ENCODE measurements around the gene PLCB3. TPM values are rescaled to one million over a fixed set of nuclear protein-coding genes. Genes with fewer than 3 reads are reported as not detected.

Gene PLCB3
- total and polyA plus RNA-seq, 2 of the 13 experiments (the other 11 are each of a cell fraction or from before 2014, with no cell fraction given), result 7.5 to 13.8 TPM

- TF ChIP-seq E2F2 (CRISPR knock-in tag; IDR thresholded peaks at IDR 0.05; ENCODE audit: borderline replicate concordance) (no peak), ZNF280D (CRISPR knock-in tag; IDR thresholded peaks at IDR 0.05) (no peak; the same call in none of the 2 replicates), ZNF687 (CRISPR knock-in tag; IDR thresholded peaks at IDR 0.05) (peak; percentile 73)
- TF ChIP-seq, protein P1, sequence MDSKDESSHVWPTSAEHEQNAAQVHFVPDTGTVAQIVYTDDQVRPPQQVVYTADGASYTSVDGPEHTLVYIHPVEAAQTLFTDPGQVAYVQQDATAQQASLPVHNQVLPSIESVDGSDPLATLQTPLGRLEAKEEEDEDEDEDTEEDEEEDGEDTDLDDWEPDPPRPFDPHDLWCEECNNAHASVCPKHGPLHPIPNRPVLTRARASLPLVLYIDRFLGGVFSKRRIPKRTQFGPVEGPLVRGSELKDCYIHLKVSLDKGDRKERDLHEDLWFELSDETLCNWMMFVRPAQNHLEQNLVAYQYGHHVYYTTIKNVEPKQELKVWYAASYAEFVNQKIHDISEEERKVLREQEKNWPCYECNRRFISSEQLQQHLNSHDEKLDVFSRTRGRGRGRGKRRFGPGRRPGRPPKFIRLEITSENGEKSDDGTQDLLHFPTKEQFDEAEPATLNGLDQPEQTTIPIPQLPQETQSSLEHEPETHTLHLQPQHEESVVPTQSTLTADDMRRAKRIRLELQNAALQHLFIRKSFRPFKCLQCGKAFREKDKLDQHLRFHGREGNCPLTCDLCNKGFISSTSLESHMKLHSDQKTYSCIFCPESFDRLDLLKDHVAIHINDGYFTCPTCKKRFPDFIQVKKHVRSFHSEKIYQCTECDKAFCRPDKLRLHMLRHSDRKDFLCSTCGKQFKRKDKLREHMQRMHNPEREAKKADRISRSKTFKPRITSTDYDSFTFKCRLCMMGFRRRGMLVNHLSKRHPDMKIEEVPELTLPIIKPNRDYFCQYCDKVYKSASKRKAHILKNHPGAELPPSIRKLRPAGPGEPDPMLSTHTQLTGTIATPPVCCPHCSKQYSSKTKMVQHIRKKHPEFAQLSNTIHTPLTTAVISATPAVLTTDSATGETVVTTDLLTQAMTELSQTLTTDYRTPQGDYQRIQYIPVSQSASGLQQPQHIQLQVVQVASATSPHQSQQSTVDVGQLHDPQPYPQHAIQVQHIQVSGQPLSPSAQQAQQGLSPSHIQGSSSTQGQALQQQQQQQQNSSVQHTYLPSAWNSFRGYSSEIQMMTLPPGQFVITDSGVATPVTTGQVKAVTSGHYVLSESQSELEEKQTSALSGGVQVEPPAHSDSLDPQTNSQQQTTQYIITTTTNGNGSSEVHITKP (CRISPR knock-in tag; IDR thresholded peaks at IDR 0.05; ENCODE audit: low read depth), result 0 out of 2 replicates have a peak, but pooled peaks have one; percentile 46
- TF ChIP-seq, protein P2, sequence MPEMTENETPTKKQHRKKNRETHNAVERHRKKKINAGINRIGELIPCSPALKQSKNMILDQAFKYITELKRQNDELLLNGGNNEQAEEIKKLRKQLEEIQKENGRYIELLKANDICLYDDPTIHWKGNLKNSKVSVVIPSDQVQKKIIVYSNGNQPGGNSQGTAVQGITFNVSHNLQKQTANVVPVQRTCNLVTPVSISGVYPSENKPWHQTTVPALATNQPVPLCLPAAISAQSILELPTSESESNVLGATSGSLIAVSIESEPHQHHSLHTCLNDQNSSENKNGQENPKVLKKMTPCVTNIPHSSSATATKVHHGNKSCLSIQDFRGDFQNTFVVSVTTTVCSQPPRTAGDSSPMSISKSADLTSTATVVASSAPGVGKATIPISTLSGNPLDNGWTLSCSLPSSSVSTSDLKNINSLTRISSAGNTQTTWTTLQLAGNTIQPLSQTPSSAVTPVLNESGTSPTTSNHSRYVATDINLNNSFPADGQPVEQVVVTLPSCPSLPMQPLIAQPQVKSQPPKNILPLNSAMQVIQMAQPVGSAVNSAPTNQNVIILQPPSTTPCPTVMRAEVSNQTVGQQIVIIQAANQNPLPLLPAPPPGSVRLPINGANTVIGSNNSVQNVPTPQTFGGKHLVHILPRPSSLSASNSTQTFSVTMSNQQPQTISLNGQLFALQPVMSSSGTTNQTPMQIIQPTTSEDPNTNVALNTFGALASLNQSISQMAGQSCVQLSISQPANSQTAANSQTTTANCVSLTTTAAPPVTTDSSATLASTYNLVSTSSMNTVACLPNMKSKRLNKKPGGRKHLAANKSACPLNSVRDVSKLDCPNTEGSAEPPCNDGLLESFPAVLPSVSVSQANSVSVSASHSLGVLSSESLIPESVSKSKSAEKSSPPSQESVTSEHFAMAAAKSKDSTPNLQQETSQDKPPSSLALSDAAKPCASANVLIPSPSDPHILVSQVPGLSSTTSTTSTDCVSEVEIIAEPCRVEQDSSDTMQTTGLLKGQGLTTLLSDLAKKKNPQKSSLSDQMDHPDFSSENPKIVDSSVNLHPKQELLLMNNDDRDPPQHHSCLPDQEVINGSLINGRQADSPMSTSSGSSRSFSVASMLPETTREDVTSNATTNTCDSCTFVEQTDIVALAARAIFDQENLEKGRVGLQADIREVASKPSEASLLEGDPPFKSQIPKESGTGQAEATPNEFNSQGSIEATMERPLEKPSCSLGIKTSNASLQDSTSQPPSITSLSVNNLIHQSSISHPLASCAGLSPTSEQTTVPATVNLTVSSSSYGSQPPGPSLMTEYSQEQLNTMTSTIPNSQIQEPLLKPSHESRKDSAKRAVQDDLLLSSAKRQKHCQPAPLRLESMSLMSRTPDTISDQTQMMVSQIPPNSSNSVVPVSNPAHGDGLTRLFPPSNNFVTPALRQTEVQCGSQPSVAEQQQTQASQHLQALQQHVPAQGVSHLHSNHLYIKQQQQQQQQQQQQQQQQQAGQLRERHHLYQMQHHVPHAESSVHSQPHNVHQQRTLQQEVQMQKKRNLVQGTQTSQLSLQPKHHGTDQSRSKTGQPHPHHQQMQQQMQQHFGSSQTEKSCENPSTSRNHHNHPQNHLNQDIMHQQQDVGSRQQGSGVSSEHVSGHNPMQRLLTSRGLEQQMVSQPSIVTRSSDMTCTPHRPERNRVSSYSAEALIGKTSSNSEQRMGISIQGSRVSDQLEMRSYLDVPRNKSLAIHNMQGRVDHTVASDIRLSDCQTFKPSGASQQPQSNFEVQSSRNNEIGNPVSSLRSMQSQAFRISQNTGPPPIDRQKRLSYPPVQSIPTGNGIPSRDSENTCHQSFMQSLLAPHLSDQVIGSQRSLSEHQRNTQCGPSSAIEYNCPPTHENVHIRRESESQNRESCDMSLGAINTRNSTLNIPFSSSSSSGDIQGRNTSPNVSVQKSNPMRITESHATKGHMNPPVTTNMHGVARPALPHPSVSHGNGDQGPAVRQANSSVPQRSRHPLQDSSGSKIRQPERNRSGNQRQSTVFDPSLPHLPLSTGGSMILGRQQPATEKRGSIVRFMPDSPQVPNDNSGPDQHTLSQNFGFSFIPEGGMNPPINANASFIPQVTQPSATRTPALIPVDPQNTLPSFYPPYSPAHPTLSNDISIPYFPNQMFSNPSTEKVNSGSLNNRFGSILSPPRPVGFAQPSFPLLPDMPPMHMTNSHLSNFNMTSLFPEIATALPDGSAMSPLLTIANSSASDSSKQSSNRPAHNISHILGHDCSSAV (CRISPR knock-in tag; IDR thresholded peaks at IDR 0.05; ENCODE audit: borderline replicate concordance), result no peak
Measured at GRCh38 chr11:64269540-64270220, 18.4 kb downstream of the PLCB3 start (continued).
